HUES48 (cell line): ENCODE data around the gene A2ML1.
"Not testable (repeated sequence)": the region's sequence is repeated elsewhere in the genome, so short reads cannot be mapped to it uniquely, and the experiment has no call there.

ENCODE experiments used
- H3K27ac ChIP-seq: one replicate; pipeline ENCODE4 v1.7.0; 2013; ENCODE audit warnings: low read depth, low read length, inconsistent platforms
- H3K27me3 ChIP-seq: 2 replicates; pipeline ENCODE4 v1.6.1; 2013; ENCODE audit warnings: mild to moderate bottlenecking, low read length; ENCODE audit not compliant: control insufficient read depth, insufficient read depth
- H3K36me3 ChIP-seq: 2 replicates; pipeline ENCODE4 v1.6.1; 2013; ENCODE audit warnings: low read length; ENCODE audit not compliant: control insufficient read depth, insufficient read depth
- H3K4me1 ChIP-seq: 2 replicates; pipeline ENCODE4 v1.6.1; 2013; ENCODE audit warnings: mild to moderate bottlenecking, low read length; ENCODE audit not compliant: control insufficient read depth, insufficient read depth
- H3K4me3 ChIP-seq: 2 replicates; pipeline ENCODE4 v1.5.1; 2013; ENCODE audit warnings: mild to moderate bottlenecking, low read depth, low read length
- H3K9ac ChIP-seq: 2 replicates; pipeline ENCODE4 v1.6.1; 2013; ENCODE audit warnings: mild to moderate bottlenecking, low read depth, low read length, moderate library complexity
- H3K9me3 ChIP-seq: 2 replicates; pipeline ENCODE4 v1.6.1; 2013; ENCODE audit warnings: low read length; ENCODE audit not compliant: control insufficient read depth, insufficient read depth

Gene A2ML1

DNA sequence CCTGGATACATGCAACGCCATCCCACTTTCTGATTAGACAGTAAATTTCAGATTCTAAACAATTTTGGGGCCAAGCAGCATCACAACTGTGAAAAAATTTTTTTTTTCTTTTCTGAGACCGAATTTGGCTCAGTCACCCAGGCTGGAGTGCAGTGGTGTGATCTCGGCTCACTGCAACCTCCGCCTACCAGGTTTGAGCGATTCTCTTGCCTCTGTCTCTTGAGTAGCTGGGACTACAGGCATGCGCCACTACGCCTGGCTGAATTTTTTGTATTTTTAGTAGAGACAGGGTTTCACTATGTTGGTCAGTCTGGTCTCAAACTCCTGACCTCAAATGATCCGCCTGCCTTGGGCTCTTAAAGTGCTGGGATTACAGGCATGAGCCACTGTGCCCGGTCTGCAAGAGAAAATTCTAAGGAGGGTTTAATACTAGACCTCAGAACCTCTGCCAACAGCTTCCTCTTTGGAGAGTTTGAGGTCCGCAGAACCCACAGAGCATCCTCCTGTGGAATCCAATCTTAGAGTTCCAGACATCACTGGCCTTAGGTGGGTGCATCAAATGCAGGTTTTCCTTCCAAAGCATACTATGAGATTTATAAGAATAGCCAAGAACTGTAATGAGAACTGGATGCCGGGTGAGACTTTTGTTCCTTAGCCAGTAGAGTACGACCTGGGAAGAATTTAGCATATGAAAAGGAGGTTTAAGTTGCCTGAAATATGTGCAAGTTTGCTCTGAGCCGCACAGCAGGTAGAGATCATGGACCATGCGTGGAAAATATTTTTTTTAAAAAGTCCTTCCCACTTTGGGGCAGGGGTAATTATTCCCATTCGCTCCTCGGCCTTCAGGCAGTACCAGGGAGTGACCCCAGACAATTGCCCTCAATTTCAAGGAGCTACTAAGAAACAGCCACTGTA lies 84.1 kb downstream of the A2ML1 start:
- Histone ChIP-seq H3K27me3 (no peaks in the 10 kb centered on the region), H3K9me3 (no peaks in the 10 kb centered on the region; the same call in 1 of the 2 replicates), H3K4me1 (peaks cover 44% of the 10 kb centered on the region), H3K4me3 (no peak overlapping the region), H3K27ac (peak overlapping the region; percentile 90), H3K36me3 (no peaks in the 10 kb centered on the region), H3K9ac (peak overlapping the region; percentile 43; the same call in 1 of the 2 replicates)

DNA sequence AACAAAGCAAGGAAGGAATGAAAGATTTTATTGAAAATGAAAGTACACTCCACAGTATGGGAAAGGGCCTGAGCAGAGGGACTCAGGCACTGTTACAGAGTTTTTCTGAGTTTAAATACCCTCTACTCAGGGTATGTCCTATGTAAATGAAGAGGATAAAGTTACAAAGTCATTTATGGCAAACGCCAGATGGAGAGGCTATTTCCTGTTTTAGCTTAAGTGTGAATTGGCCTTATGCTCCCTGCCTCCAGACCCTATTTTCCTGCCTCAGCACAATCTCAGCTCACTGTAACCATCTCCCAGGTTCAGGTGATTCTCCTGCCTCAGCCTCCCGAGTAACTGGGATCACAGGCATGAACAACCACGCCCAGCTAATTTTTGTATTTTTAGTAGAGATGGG lies 85.1 kb downstream of the A2ML1 start:
- Histone ChIP-seq H3K27me3 (no peaks in the 10 kb centered on the region), H3K4me3 (no peak overlapping the region), H3K27ac (peak overlapping the region; percentile 90), H3K36me3 (no peaks in the 10 kb centered on the region), H3K9me3 (no peaks in the 10 kb centered on the region), H3K4me1 (peaks cover 52% of the 10 kb centered on the region), H3K9ac (peak overlapping the region; percentile 36; the same call in 1 of the 2 replicates)

DNA sequence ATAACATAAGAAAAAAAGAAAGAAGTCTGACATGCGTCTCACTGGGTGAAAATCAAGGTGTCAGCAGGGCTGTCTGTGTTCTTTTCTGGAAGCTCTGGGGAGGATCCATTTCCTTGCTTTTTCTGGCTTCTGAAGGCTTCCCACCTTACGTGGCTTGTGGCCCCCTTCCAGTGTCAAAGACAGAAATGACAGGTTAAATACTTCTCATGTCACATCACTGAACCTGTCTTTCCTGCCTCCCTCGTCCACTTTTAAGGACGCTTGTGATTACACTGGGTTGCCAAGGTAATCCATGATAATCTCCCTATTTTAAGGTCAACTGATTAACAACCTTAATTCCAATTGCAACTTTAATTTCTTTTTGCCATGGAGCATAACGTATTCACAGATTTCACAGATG lies 87.3 kb downstream of the A2ML1 start:
- H3K27me3 ChIP-seq: no peaks in the 10 kb centered on the region
- H3K9ac ChIP-seq: peak overlapping the region; percentile 2; the same call in 1 of the 2 replicates
- peaks cover 64% of the 10 kb centered on the region for H3K4me1 ChIP-seq
- H3K9me3 ChIP-seq: no peaks in the 10 kb centered on the region
- H3K4me3 ChIP-seq: no peak overlapping the region
- H3K27ac ChIP-seq: peak overlapping the region; percentile 98
- H3K36me3 ChIP-seq: no peaks in the 10 kb centered on the region

DNA sequence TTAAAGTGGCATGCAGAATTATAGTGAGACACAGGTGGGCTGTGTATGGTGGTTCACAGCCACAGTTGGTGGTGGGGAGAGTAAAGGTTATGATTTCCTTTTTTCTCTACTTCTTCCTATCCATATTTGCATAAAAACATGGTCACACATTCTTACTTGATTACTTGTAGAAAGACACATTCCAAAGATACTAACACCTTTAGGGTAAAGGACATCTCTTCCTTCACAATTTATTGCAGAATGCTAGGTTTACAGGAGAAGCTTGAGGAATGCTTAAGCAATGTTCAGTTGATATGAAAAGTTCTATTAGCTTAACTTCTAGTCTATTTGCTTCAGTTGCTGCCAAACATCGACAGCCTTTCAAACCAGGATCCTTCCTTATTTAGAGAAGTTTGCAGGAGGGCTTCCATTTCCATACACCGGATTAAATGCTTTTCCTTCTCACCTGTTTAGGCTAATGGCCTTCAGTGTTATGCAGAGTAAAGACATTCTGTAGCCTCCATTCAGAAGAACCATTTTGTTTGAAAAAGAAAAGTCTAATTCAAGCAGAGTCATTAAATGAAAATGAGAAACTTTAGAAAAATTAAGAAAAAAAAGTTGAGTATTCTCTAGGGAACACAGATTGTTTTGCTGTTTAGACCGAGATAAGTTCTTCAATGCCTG lies 89.3 kb downstream of the A2ML1 start:
- Histone ChIP-seq H3K27ac (peak overlapping the region; percentile 98), H3K9ac (peak overlapping the region; percentile 88)

DNA sequence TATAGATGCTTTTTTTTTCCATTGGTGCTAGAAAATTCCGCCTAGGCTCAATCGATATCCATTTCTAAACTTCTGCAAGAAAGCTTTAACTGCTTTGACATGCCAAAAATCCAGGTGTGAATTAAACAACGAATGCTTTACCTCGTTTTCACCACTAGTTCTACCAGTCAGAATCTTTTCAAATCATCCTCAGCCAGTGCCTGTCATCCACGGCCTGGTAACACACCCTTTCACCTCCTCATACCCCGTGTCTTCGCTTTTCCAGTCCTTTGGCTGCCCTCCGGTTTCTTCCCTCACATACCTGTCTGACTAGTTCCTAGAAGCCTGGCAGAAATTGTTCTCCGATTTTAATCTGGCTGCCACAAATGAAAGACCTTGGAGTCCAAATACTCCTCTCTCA lies 90.5 kb downstream of the A2ML1 start:
- Histone ChIP-seq H3K27me3 (no peaks in the 10 kb centered on the region), H3K9ac (peak overlapping the region; percentile 88), H3K27ac (peak overlapping the region; percentile 98), H3K4me3 (peak overlapping the region; percentile 69), H3K36me3 (peaks cover 21% of the 10 kb centered on the region), H3K4me1 (peaks cover 51% of the 10 kb centered on the region), H3K9me3 (no peaks in the 10 kb centered on the region)

More for the DNA sequence above, 89.3 kb downstream of the A2ML1 start:
- peaks cover 9% of the 10 kb centered on the region; the same call in 1 of the 2 replicates for H3K36me3 ChIP-seq
- H3K9me3 ChIP-seq: no peaks in the 10 kb centered on the region
- H3K4me1 ChIP-seq: peaks cover 50% of the 10 kb centered on the region
- peak overlapping the region; percentile 69 for H3K4me3 ChIP-seq
- no peaks in the 10 kb centered on the region for H3K27me3 ChIP-seq

DNA sequence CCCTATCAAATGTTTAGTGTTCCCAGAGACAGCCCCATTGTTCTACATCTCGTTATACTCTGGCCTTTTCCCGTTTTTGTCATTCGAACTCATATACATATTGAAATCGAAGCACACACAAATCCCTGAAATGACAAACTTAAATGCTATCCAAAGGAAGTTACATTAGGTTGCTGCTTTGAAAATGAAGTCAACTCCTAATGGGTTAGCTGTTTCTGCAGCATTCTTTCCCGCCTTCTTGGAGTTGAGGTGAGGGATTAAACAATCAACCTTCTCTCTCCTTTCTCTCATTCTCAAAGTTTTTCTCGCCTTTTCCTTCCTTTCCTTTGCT lies 91.2 kb downstream of the A2ML1 start:
- no peaks in the 10 kb centered on the region for H3K9me3 ChIP-seq
- peak overlapping the region; percentile 98 for H3K27ac ChIP-seq
- peaks cover 57% of the 10 kb centered on the region for H3K4me1 ChIP-seq
- H3K27me3 ChIP-seq: no peaks in the 10 kb centered on the region
- peak overlapping the region; percentile 69 for H3K4me3 ChIP-seq
- peaks cover 28% of the 10 kb centered on the region for H3K36me3 ChIP-seq
- peak overlapping the region; percentile 88 for H3K9ac ChIP-seq

DNA sequence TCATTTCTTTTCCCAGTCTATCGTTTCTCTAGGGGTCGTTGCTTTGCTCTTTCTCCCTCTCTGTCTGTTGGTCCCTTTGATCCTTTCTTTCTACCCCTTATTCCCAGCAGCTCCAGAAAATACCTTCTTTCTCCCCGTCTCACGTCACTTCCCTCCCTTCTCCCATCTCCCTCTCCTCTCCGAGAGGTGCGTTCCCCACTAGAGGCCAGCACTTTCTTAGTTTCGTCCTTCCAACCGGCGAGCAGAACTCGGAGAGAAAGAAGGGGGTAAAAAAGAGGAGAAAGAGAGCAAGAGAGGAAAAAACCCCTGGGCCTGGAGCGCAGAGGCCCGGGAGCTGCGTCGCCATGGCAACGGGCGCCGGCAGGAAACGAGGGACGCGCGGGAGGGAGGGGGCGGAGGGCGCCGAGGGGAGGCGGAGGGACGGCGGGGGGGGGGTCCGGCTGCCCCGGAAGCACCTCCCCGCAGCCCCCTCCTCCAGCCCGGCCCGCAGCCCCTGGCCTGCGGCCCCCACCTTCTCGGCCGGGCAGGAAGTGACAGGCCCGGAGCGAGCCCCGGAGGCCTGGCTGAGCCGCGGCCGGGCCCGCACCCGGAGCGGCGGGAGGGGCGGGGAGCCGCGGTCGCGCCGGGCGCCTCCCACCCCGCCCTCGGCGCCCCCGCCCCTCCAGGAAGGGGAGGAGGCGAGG lies 91.8 kb downstream of the A2ML1 start, which contains the start of gene PHC1:
PHC1 (plus strand) TSS at position 477 of the 683 bp plus-strand sequence. CDS start 3,169 bp downstream, outside the sequence.
- Histone ChIP-seq H3K4me3 (peak within 1 kb of the TSS; percentile 99), H3K36me3 (peaks cover 33% of the 10 kb centered on the region), H3K4me1 (peaks cover 59% of the 10 kb centered on the region), H3K9ac (peak within 1 kb of the TSS; percentile 88), H3K27ac (peak within 1 kb of the TSS; percentile 98)
- H3K27me3 ChIP-seq, H3K9me3 ChIP-seq: not testable (repeated sequence)

DNA sequence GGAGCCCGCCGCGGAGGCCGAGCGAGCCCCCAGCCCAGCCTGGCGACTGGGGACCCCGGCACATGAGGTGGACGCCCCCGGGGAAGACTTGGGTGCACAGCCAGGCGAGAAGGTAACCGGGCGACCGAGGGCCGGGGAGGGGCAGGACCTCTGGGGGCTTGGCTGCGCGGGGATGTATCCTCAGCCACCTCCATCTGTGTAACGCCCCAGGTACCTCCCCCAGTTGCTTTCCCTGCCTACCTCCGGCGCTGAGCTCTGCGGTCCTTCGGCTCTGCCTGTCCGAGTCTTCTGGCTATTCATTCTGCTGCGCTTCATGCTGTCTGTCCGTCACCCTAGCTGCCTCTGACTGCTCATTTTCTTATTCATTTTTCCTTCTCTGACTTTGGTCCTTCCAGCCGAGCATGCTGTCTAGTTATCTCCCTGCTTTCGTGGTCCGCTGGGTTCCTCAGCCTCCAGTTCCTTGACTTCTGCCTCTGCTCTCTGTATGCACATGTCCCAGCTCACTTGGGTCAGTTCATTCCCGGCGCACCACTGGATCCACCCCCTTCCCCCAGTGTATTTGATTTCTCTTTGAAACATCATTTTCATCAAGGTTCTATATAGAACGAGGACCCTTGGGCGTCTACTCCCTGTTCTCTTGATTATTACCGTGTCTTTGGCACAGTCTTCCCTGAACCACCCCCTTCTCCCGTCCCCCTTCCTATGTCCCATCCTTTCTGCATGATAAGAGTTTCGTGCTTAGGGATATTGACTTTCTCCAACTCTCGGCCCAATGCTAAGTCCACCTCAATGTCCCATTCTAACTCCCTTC lies 92.5 kb downstream of the A2ML1 start:
- Histone ChIP-seq H3K9ac (peak overlapping the region; percentile 87), H3K4me1 (peaks cover 55% of the 10 kb centered on the region), H3K36me3 (peaks cover 41% of the 10 kb centered on the region), H3K9me3 (no peaks in the 10 kb centered on the region), H3K4me3 (peak overlapping the region; percentile 99), H3K27ac (peak overlapping the region; percentile 66), H3K27me3 (no peaks in the 10 kb centered on the region)

DNA sequence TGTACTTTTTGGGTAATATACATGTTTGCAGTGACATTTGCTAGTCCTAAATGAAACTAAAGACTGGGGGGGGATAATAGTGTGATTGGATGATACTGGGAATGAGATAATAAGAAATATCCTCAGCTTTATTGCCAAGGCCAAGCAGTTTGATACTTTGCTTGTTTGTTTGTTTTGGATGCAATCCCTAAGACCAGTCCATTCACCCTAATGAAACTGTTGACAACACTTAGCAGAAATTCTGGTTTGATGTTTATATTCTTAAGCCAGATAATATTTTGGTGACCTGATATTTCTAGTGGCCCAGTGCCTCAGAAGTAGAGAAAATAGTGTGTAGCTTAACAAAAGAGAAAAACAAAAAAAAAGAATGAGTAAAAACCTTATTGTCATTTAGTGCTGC lies 93.7 kb downstream of the A2ML1 start:
- Histone ChIP-seq H3K9ac (peak overlapping the region; percentile 87), H3K27ac (no peak overlapping the region), H3K36me3 (peaks cover 53% of the 10 kb centered on the region), H3K4me3 (peak overlapping the region; percentile 99), H3K4me1 (peaks cover 43% of the 10 kb centered on the region), H3K9me3 (no peaks in the 10 kb centered on the region), H3K27me3 (no peaks in the 10 kb centered on the region)

DNA sequence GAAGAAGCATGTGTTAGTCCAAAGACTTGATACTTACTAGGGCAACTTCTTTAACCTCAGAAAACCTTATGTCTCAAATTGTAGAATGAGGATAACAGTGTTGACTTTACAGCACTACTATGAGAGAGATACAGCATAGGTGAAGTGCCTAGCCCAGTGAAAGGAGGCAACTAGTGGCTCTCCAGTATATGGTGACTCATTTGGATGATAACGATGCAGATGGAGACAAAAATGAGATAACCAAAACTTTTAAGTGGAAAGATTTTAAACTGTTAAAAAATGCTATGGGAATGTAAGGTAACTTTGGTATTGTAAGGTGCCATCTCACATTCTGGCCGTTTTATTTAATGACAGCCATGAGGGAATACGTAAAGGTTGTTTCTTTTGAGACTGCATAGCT lies 94.6 kb downstream of the A2ML1 start:
- H3K4me3 ChIP-seq: peak overlapping the region; percentile 99
- no peaks in the 10 kb centered on the region for H3K9me3 ChIP-seq
- peaks cover 61% of the 10 kb centered on the region for H3K36me3 ChIP-seq
- H3K4me1 ChIP-seq: peaks cover 36% of the 10 kb centered on the region
- H3K9ac ChIP-seq: peak overlapping the region; percentile 87; the same call in 1 of the 2 replicates
- H3K27me3 ChIP-seq: no peaks in the 10 kb centered on the region
- no peak overlapping the region for H3K27ac ChIP-seq
